ENCODE data around the gene ACSS1.

The ACSS1 gene

GRCh38 chr20:25058847-25059810 is 1.2 kb upstream of the ACSS1 start:
- no peak for DNase-seq

- DNase-seq: peak; percentile 60
Measured at GRCh38 chr20:25057234-25058050, 497 bp downstream of the ACSS1 start.

- DNase-seq: no peak
Measured at GRCh38 chr20:25056690-25057233, 1.2 kb downstream of the ACSS1 start.

- DNase-seq: no peak
Measured at GRCh38 chr20:25055711-25056495, 2.0 kb downstream of the ACSS1 start.

GRCh38 chr20:25054995-25055629 is 2.8 kb downstream of the ACSS1 start:
- DNase-seq: no peak

GRCh38 chr20:25054096-25054820 is 3.7 kb downstream of the ACSS1 start:
- no peak for DNase-seq

- DNase-seq: no peak
Measured at GRCh38 chr20:25053255-25054031, 4.5 kb downstream of the ACSS1 start.

- DNase-seq: no peak
Measured at GRCh38 chr20:25052255-25053194, 5.4 kb downstream of the ACSS1 start.

GRCh38 chr20:25051386-25052155 is 6.4 kb downstream of the ACSS1 start:
- DNase-seq: no peak

- DNase-seq: no peak
Measured at GRCh38 chr20:25050501-25051350, 7.2 kb downstream of the ACSS1 start.

GRCh38 chr20:25050082-25050481 is 7.9 kb downstream of the ACSS1 start:
- no peak for DNase-seq

GRCh38 chr20:25049261-25050060 is 8.5 kb downstream of the ACSS1 start:
- no peak for DNase-seq

- no peak for DNase-seq
Measured at GRCh38 chr20:25048519-25048952, 9.4 kb downstream of the ACSS1 start.

GRCh38 chr20:25047766-25048165 is 10.2 kb downstream of the ACSS1 start:
- DNase-seq: no peak

GRCh38 chr20:25046736-25047666 is 10.9 kb downstream of the ACSS1 start:
- no peak for DNase-seq

All from NCI-H2171 treated with DMSO at 0.1 percent for 48 hours (cell line).